Vagina (tissue), 2 donors: ENCODE results near the gene CNTNAP5. TPM values are rescaled to one million over a fixed set of nuclear protein-coding genes. Genes with fewer than 3 reads are reported as not detected.

Experiments used
- DNase-seq, 2 donors: peaks; one replicate each; pipeline ENCODE4 v3.0.0-alpha.2; 2017; ENCODE audit errors: extremely low spot score in 2 of 2
- H3K27ac ChIP-seq: fragments of 200-600 bp; sonication (generic); one replicate; pipeline ENCODE4 v1.5.1; 2019
- H3K27me3 ChIP-seq: fragments of 200-600 bp; sonication (generic); one replicate; pipeline ENCODE4 v1.5.1; 2019
- H3K36me3 ChIP-seq, 2 donors: fragments of 200-600 bp; sonication (generic); one replicate each; pipeline ENCODE4 v1.5.1; 2017 to 2019
- H3K4me1 ChIP-seq: fragments of 200-600 bp; sonication (generic); one replicate; pipeline ENCODE4 v1.5.1; 2019
- H3K4me3 ChIP-seq, 2 donors: fragments of 200-600 bp; sonication (generic); 1 replicate in 1 of 2; 2 replicates in 1 of 2; pipeline ENCODE4 v1.5.1; 2016 to 2019
- H3K9me3 ChIP-seq: fragments of 200-600 bp; sonication (generic); one replicate; pipeline ENCODE4 v1.5.1; 2019
- CTCF ChIP-seq, 3 experiments: fragments of 450-650 bp in 2 of 3; fragments of 200-600 bp in 1 of 3; sonication (generic) in 1 of 3; IDR thresholded peaks; one replicate each; pipeline ENCODE4 v1.5.1; 2017 to 2019; ENCODE audit warnings: antibody characterized with exemption in 3 of 3, mild to moderate bottlenecking in 2 of 3, moderate library complexity in 2 of 3
- POLR2A ChIP-seq, 2 donors: fragments of 450-650 bp; IDR thresholded peaks; one replicate each; pipeline ENCODE4 v1.6.1; 2017; ENCODE audit warnings: antibody characterized with exemption in 2 of 2, mild to moderate bottlenecking in 2 of 2, moderate library complexity in 2 of 2
- POLR2AphosphoS5 ChIP-seq, 2 donors: sonication (generic); formaldehyde crosslinking; IDR thresholded peaks; one replicate each; pipeline ENCODE4 v1.9.0; 2017; ENCODE audit warnings: antibody characterized with exemption in 2 of 2, mild to moderate bottlenecking in 2 of 2, low read depth in 1 of 2; ENCODE audit not compliant: insufficient read depth in 1 of 2
- intact Hi-C: fragments of 100-400 bp; cut with DNase I; formaldehyde crosslinking; loops from one replicate; pipeline ENCODE4 v1.15.1; 2023
- total RNA-seq: library from RNA; depleted of rRNA; stranded (reverse); fragments of >200 nt; gene quantifications from one replicate; pipeline ENCODE4 v1.2.3, GENCODE V29; 2016

Gene CNTNAP5
- total RNA-seq, 1 donor from 2014 or later, result not detected

GRCh38 chr2:124755386-124755785 is 730.3 kb downstream of the CNTNAP5 start:
- no peak for TF ChIP-seq CTCF (IDR thresholded peaks at IDR 0.05)
- no peak for TF ChIP-seq POLR2AphosphoS5 (IDR thresholded peaks at IDR 0.05; ENCODE audit: insufficient read depth in 1 of 2, low read depth in 1 of 2)
- no peak for TF ChIP-seq POLR2A (IDR thresholded peaks at IDR 0.05)
- H3K27ac ChIP-seq, result no peak overlapping the region
- no peaks in the 10 kb centered on the region for H3K9me3 ChIP-seq
- no peaks in the 10 kb centered on the region for H3K4me1 ChIP-seq
- no peak overlapping the region for H3K4me3 ChIP-seq
- intact Hi-C loops, result no loop called here
- no peaks in the 10 kb centered on the region for H3K36me3 ChIP-seq
- no peak for DNase-seq
- no peaks in the 10 kb centered on the region for H3K27me3 ChIP-seq

GRCh38 chr2:124756048-124756447 is 731.0 kb downstream of the CNTNAP5 start:
- H3K27me3 ChIP-seq, result no peaks in the 10 kb centered on the region
- H3K27ac ChIP-seq, result no peak overlapping the region
- no peak overlapping the region for H3K4me3 ChIP-seq
- H3K36me3 ChIP-seq, result no peaks in the 10 kb centered on the region
- no peak for TF ChIP-seq CTCF (IDR thresholded peaks at IDR 0.05)
- H3K4me1 ChIP-seq, result no peaks in the 10 kb centered on the region
- intact Hi-C loops, result no loop called here
- H3K9me3 ChIP-seq, result no peaks in the 10 kb centered on the region
- no peak for DNase-seq

GRCh38 chr2:124762388-124762787 is 737.3 kb downstream of the CNTNAP5 start:
- Histone ChIP-seq H3K36me3 (no peaks in the 10 kb centered on the region), H3K9me3 (no peaks in the 10 kb centered on the region), H3K4me1 (no peaks in the 10 kb centered on the region), H3K27ac (no peak overlapping the region), H3K4me3 (no peak overlapping the region), H3K27me3 (no peaks in the 10 kb centered on the region)
- TF ChIP-seq POLR2AphosphoS5 (IDR thresholded peaks at IDR 0.05; ENCODE audit: insufficient read depth in 1 of 2, low read depth in 1 of 2) (no peak), CTCF (IDR thresholded peaks at IDR 0.05) (no peak), POLR2A (IDR thresholded peaks at IDR 0.05) (no peak)
- DNase-seq, result no peak
- intact Hi-C loops, result no loop called here

- Histone ChIP-seq H3K36me3 (no peaks in the 10 kb centered on the region), H3K4me3 (no peak overlapping the region), H3K9me3 (no peaks in the 10 kb centered on the region), H3K27me3 (no peaks in the 10 kb centered on the region), H3K27ac (no peak overlapping the region), H3K4me1 (no peaks in the 10 kb centered on the region)
- no peak for TF ChIP-seq CTCF (IDR thresholded peaks at IDR 0.05)
- no peak for TF ChIP-seq POLR2A (IDR thresholded peaks at IDR 0.05)
- TF ChIP-seq POLR2AphosphoS5 (IDR thresholded peaks at IDR 0.05; ENCODE audit: insufficient read depth in 1 of 2, low read depth in 1 of 2), result no peak
- intact Hi-C loops, result no loop called here
- no peak for DNase-seq
Observed at GRCh38 chr2:124763611-124764010, 738.5 kb downstream of the CNTNAP5 start.

- intact Hi-C loops, result no loop called here
- Histone ChIP-seq H3K36me3 (no peaks in the 10 kb centered on the region), H3K27ac (no peak overlapping the region), H3K4me3 (no peak overlapping the region), H3K27me3 (no peaks in the 10 kb centered on the region), H3K4me1 (no peaks in the 10 kb centered on the region), H3K9me3 (no peaks in the 10 kb centered on the region)
- no peak for DNase-seq
- no peak for TF ChIP-seq CTCF (IDR thresholded peaks at IDR 0.05)
- TF ChIP-seq POLR2A (IDR thresholded peaks at IDR 0.05), result no peak
- no peak for TF ChIP-seq POLR2AphosphoS5 (IDR thresholded peaks at IDR 0.05; ENCODE audit: insufficient read depth in 1 of 2, low read depth in 1 of 2)
Observed at GRCh38 chr2:124774781-124775180, 749.7 kb downstream of the CNTNAP5 start.
